Measurements from ENCODE around the gene RAB11FIP4.

The RAB11FIP4 gene

GRCh38 chr17:31511580-31511979 lies 120.1 kb downstream of the RAB11FIP4 start:
- DNase-seq (ENCODE audit: low read depth) = no peak
- no peak for TF ChIP-seq POLR2A (IDR thresholded peaks at IDR 0.05; ENCODE audit: extremely low read depth, insufficient read length)
- no peak for TF ChIP-seq CTCF (IDR thresholded peaks at IDR 0.05; ENCODE audit: low read depth, low read length)
- no peak for TF ChIP-seq MAX (IDR thresholded peaks at IDR 0.05; ENCODE audit: low read depth, low read length)
- TF ChIP-seq MYC (IDR thresholded peaks at IDR 0.05; ENCODE audit: low read depth, low read length) = no peak

GRCh38 chr17:31512104-31512740 lies 120.7 kb downstream of the RAB11FIP4 start:
- DNase-seq (ENCODE audit: low read depth) = no peak
- no peak for TF ChIP-seq MYC (IDR thresholded peaks at IDR 0.05; ENCODE audit: low read depth, low read length)
- TF ChIP-seq CTCF (IDR thresholded peaks at IDR 0.05; ENCODE audit: low read depth, low read length) = no peak
- TF ChIP-seq POLR2A (IDR thresholded peaks at IDR 0.05; ENCODE audit: extremely low read depth, insufficient read length) = no peak
- no peak for TF ChIP-seq MAX (IDR thresholded peaks at IDR 0.05; ENCODE audit: low read depth, low read length)
- no peak overlapping the region for H3K4me3 ChIP-seq (ENCODE audit: low read depth, low read length)

More at GRCh38 chr17:31511580-31511979, 120.1 kb downstream of the RAB11FIP4 start:
- no peak overlapping the region for H3K4me3 ChIP-seq (ENCODE audit: low read depth, low read length)

GRCh38 chr17:31512796-31513195 lies 121.3 kb downstream of the RAB11FIP4 start:
- no peak for TF ChIP-seq CTCF (IDR thresholded peaks at IDR 0.05; ENCODE audit: low read depth, low read length)
- TF ChIP-seq MYC (IDR thresholded peaks at IDR 0.05; ENCODE audit: low read depth, low read length) = no peak
- TF ChIP-seq MAX (IDR thresholded peaks at IDR 0.05; ENCODE audit: low read depth, low read length) = no peak
- no peak for TF ChIP-seq POLR2A (IDR thresholded peaks at IDR 0.05; ENCODE audit: extremely low read depth, insufficient read length)
- H3K4me3 ChIP-seq (ENCODE audit: low read depth, low read length) = no peak overlapping the region

GRCh38 chr17:31513731-31514427 lies 122.4 kb downstream of the RAB11FIP4 start:
- no peak for DNase-seq (ENCODE audit: low read depth)
- H3K4me3 ChIP-seq (ENCODE audit: low read depth, low read length) = no peak overlapping the region
- TF ChIP-seq POLR2A (IDR thresholded peaks at IDR 0.05; ENCODE audit: extremely low read depth, insufficient read length) = no peak
- TF ChIP-seq MAX (IDR thresholded peaks at IDR 0.05; ENCODE audit: low read depth, low read length) = no peak
- no peak for TF ChIP-seq MYC (IDR thresholded peaks at IDR 0.05; ENCODE audit: low read depth, low read length)
- no peak for TF ChIP-seq CTCF (IDR thresholded peaks at IDR 0.05; ENCODE audit: low read depth, low read length)

More at GRCh38 chr17:31512796-31513195, 121.3 kb downstream of the RAB11FIP4 start:
- no peak for DNase-seq (ENCODE audit: low read depth)

- H3K4me3 ChIP-seq (ENCODE audit: low read depth, low read length) = no peak overlapping the region
- TF ChIP-seq POLR2A (IDR thresholded peaks at IDR 0.05; ENCODE audit: extremely low read depth, insufficient read length) (no peak), CTCF (IDR thresholded peaks at IDR 0.05; ENCODE audit: low read depth, low read length) (no peak), MYC (IDR thresholded peaks at IDR 0.05; ENCODE audit: low read depth, low read length) (no peak), MAX (IDR thresholded peaks at IDR 0.05; ENCODE audit: low read depth, low read length) (no peak)
- DNase-seq (ENCODE audit: low read depth) = no peak
These were observed 123.8 kb downstream of the RAB11FIP4 start for GRCh38 chr17:31515267-31515666.

Data from NB4 (cell line).